Right kidney (tissue), 1 donor: ENCODE results near the gene FBXL7.
"Not testable (repeated sequence)": the region's sequence is repeated elsewhere in the genome, so short reads cannot be mapped to it uniquely, and the experiment has no call there.

Experiments used
- DNase-seq: peaks from one replicate; pipeline ENCODE4 v3.0.0-alpha.2; 2016

FBXL7 gene

DNA sequence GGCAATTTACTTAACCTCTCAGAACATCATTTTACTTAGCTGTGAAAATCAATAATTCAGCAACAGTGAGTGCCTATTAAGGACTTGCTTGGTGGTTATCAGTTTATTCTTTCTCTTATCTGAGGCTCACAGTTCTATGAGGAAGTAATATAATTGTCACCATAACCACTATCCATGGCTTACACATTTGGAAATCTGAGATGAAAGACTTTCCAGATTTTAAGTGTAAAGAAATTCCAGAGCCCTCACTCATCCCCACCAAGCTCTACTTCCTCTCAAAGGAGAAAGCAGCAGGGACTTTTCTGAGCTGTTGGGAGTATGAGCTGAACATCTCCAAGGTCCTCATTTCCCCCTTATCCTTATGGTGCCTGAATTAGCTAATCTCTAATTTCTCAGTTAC is 321.5 kb downstream of the FBXL7 start:
- DNase-seq: no peak

DNA sequence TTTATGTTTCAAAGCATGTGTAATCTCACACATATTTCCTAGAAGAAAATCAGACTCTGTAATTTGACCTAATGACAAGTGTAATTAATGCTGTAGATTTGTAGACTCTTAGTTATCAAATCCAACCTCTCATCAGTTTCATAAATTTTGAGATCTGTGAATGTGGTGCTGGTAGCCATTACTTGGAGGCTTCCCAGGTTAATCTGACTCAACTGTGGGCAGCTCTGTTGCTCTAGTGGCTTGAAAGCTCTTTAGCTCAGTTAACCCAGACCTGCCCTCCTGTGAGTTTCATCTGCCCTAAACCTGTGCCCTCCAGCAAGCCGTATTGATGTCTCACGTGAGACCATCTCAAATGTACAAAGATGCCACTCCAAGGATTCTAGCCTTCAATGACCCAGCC is 323.4 kb downstream of the FBXL7 start:
- no peak for DNase-seq

DNA sequence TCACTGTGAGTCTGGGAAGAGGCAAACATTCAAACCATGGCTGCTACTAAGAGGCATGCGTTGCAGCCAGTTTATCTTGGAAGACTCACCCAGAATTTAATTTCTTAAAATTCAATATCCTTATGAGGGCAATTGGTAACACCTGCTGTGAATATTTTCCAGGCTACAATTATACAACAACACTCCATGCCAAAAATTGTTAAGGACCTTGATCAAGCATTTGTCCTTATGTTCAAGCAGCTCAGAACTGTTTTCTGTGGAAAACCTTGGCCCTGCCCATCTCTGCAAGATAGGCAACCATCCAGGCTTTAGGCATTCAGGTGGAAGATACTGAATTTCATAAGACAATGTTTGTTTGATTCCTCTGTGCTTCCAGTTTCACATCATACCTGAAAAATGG is 327.8 kb downstream of the FBXL7 start:
- no peak for DNase-seq

DNA sequence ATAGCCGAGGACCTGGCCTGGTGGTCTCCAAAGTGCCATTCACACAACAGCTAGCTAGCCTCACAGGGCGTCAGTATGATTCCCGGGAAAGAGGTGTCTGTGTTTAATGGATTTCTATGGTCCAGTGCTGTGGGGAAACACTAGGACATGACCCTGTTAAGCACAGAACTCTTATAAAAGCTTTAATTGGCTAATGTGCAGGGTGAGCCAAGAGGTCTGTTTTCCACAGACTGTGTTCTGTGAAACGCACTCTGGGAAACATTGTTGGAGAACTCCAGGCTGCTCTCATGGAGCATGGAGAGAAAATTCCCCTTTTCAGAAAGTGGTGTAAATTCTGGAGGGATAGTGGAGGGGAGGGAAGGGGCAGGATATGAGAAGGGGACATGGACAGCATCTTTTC is 331.4 kb downstream of the FBXL7 start:
- no peak for DNase-seq

DNA sequence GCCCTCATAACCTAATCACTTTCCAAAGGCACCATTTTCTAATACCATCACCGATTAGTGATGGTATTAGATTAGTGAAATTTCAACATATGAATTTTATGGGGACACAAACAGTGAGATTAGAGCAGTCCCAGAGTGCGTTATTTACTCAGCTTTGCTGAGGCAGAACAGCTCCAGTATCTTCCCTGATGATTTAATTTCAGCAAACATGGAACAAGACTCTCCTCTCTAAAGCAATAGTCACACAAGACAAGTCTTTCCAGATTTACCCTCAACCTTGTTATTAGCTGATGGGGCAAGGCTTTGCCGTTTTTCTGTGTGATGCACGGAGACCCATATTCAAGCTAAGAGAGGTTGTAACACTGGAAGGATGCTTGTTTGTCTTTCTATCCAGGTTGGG is 333.4 kb downstream of the FBXL7 start:
- no peak for DNase-seq

DNA sequence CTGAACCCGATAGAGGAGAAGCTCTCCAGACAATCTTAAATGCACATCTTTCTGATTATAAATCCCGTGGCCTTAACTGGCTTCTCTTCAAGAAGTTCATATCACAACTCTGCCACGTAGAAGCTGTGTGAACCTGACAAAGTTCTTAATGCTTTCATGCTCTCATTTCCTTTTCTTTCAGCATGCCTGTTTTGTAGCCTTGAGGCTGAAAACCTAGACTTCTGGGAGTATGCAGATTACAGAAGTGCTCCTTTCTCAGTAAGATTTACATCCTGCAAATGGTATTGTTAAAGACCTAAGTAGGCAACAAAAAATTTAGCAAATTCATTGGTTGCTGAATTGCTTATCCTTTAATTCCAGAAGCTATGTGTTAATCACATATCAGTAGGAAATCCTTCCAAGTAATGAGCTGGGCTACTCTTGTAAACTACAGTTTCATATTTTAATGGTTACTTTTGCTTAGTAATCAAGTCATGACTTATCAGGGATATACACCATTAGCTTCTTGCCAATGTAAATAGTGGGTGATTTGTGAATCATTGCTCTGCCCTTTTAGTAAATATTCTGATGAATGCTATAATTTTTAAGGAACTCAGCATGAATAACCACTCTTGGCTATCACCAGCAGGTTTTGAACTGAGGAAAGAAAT is 334.7 kb downstream of the FBXL7 start:
- no peak for DNase-seq

DNA sequence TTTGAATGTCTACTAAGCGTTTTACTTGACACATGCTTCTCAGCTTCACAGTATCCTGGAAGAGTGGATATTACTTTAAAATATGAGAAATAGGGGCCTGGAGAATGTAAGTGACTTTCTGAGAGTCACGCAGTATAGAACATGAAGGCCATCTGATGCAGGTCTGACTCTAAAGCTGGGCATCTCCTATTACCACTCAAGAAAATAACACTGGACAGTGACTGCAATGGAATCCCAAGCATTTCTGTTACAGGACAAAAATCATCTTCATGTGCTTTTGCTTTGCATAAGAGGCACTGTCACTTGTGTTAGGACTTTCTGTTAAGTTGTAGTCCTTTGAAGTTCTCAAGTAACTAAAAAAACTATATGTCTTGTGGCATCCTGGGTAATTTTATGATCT is 335.5 kb downstream of the FBXL7 start:
- DNase-seq: no peak

DNA sequence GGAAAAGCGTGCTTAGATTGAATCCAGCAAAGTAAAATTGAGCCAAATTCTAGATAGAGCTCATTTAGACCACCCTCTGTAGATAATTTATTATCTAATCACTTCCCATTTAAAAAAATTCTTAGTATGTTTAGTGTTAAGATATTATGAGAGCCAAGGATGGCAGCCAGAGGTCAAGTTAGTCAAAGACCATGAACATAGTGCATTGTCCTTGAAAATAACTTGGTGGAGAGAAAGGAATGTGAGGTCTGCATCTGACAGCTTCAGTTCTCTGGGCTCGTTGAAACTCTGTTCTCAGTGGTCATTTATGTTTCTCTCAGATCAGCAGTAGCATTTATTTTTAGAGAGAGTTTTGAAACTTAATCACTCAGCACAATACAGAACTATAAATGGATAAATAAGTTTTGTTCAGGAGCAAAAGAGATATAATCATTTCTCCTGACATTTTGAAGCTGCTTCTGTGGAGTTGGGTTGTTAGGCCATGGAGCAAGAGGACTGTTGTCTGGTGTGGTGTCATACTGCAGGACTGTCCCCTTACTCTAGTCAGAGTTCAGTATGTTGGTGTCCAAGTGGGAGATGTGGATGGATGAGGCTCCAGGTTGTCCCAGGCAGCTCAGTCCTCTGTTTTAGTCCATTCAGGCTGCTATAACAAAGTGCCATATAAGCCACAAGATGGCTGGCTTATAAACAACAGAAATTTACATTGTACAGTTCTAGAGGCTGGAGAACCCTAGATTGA is 337.7 kb downstream of the FBXL7 start:
- DNase-seq: no peak

DNA sequence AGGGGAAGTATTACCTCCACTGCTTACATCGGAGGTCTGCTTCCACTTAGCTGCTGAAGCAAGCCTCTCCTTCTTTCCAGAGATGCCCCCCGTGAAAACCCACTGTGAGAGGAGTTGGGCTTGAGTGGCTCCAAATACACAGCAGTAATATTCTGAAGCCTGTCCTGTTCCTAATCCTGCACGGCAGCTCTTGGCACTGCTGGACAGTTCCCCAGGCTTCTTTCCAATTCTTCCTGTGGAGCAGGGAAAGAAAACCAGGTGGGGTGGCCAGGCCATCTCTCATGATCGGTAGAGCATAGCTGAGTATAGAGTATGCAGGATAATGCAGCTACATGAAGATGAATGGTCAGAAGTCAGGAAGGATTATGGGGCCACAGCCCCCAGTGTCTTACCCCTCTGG is 344.3 kb downstream of the FBXL7 start:
- no peak for DNase-seq

DNA sequence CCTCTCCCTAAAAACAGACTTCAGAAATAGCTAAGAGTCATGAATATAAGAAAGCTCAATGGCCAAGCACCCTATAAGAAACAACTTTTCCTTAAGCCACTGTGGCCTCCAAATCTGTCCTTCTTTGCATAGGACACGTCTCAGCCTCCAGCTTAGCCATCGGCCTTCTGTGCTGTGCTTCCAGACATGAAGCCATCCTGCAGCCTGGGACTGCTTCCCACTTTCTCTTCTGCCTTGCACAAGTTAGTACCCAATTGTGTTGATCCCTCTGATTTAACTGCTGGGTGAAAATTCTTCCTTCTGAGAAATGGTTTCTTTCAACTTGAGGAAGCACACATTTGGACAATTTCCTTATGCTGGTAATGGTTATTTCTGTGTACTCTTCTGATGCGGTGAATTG is 344.9 kb downstream of the FBXL7 start:
- DNase-seq: no peak

DNA sequence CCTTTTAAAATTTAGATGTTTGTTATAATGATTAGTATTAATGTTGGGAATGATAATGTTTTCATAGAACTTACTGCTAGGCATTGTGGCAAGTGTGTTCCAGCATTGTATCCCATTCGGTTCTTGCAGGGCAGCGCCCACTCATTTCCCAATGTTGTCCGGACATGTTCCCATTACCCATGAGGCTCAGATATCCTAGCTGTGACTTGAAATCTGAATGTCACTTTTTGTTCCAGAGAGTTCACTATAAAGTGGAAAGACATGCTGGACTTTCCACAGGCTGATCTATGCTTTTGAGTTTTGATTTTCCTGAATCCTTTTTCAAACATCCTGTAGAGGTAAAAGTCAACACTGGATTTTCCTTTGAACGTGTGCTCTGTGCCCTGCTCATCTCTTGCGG is 350.6 kb downstream of the FBXL7 start:
- no peak for DNase-seq

DNA sequence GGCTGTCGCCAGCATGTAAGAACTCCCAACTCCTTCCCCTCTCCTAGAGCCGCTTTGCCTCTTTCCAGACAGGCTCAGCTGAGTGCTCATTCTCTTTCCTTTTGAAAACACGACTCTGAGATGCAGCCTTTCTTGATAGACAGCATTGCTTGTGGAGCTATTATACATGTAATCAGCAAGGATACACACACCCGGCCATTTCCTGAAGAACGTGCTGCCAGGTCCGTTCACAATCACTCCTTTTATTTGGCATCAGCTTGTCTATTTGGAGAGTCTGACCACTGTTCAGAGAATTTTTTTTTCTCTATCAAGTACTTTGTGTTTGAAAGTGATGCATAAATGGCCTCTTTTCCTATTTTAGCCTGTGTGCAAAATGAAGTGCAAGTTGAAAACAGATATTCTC is 351.0 kb downstream of the FBXL7 start:
- no peak for DNase-seq

DNA sequence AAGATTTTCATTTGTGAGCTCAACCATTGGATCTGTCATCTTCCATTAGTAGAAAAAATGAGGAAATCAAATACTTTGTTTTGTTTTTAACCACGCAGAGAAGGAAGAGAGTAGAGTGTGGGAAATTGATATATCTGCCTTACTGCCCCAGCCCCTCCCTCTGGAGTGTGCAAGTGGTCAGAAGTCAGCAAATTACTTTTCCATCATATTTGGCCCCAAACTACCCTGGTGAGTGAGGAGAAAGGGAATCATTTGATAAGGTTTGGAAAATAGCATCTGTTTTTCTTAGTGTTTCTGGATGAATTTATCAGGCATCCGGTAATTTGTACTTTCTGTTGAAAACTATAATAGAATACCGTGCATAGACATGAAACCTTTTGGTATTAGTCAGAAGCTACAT is 352.2 kb downstream of the FBXL7 start:
- DNase-seq: no peak

DNA sequence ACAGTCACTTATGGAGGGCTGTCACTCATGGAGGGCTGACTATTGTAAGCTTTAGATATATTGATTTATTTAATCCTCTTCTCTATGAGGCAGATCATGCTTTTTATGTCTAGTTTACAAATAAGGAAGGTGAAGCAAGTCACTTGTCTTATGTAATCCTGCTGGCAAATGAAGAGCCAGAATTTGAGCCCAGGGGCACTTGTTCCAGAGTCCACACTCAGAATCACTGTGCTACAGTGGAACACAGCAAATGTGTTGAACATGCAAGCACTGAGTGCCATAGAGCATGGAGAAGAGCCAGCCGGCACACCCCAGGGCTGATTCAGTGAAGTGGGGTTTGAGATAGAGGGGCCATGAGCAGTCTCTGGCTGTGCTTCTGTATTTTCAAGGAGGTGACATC is 353.0 kb downstream of the FBXL7 start:
- DNase-seq: no peak

DNA sequence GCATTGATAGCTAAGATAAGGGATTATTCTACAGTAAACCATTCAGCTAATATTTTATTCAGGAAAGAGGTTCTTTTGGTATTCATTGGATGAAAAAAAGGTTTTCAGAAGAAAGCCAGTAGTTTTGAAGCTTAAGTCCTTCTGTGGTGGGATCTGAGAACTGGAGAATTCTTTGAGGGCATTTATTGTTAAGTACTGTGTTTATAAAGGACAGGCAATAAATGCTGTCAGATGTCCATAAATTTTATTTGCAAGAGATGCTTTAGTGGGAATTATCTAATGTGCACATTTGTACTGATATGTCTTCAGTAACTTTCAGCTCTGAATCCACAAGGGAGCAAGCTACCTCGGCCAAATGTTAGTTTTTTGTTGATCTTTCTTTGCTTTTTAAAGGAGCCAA is 358.3 kb downstream of the FBXL7 start:
- DNase-seq: no peak

DNA sequence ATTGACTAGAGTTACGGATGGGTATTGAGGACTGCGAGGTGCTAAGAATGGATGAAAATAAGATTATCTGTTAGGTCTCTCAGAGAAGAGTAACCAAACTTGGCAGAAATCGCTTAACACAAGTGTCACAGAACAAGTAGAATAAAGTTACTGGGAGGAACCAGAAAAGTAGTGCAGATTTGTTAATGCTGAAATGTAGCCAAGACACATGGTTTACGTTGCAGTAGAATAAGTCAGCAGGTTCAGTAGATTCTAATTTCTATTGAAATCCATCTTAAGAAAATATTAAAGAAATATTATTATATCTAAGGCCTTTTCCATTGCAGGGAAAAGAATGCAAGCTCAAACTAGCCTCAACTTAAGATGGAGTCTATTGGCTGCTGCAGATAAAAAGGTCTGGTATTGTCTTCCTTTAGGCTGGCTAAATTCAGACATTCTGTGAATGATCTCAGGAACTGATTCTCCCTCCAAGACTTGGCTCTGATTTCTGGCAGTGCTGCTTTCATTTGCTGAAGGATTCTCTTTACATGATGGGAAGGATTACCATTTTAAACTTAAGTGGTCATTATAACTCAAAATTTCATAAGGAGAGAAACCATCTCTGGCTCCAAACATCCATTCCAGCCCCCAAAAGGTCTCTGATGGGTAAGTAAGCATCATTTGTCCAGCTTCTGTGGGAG is 364.7 kb downstream of the FBXL7 start:
- DNase-seq: no peak

DNA sequence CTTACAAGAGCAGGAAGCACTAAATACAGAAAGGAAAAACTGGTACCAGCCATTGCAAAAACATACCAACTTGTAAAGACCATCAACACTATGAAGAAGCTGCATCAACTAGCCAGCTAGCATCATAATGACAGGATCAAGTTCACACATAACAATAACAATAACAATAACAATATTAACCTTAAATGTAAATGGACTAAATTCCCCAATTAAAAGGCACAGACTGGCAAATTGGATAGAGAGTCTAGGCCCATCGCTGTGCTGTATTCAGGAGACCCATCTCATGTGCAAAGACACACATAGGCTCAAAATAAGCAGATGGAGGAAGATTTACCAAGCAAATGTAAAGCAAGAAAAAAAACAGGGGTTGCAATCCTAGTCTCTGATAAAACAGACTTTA is 372.3 kb downstream of the FBXL7 start:
- not testable (repeated sequence) for DNase-seq

DNA sequence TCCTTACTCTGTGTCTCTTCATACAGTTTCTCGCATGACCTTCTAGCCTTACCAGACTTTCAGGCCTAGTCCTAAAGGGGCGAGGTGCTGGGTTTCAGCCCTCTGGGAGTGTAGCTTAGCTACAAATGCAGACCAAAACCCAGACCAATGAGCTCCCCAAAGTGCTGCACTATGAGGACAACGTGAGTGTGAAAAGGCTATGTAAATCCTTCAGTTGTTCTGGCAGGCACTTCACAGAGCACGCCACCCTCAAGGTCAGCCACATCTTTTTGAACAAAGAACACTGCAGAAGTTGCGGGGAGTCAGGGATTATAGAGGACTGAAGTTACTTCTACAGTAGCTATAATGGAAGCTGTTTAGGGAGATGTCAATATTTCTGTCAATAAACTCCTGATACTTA is 377.9 kb downstream of the FBXL7 start:
- no peak for DNase-seq

DNA sequence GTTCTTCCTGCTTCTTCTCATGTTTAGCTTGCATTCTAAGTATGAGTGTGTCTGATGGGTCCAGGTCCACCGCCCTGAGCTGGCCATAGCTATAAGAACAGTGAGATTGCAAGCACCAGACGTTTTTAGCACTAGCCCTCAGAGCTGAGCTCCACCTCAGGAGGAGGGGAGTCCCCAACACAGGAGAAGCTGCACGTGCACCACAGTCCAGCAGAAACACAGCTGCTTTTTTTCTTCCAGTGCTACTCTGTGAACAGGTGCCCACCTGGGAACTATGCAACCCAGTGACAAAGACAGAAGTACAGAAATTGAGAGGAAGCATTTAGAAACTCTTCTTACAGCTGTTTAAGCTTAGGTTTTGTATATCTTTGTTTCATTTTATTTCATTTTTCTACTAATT is 380.2 kb downstream of the FBXL7 start:
- no peak for DNase-seq

DNA sequence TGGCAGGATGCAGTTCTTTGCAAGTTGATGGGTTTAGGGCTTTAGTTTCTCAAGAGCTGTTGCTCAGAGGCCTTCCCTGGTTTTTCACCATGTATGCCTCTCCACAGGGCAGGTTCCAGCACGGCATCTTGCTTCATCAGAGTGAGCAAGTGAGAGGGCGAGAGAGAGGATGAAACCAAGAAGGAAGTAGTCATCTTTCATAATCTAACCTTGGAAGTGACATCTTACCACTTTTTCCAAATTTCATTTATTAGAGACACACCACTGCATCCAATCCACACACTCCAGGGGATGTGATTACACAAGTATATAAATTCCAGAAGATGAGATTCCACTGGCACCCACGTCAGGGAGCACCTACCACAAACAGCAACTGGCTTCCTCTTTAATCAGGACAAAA is 385.2 kb downstream of the FBXL7 start:
- DNase-seq: no peak

DNA sequence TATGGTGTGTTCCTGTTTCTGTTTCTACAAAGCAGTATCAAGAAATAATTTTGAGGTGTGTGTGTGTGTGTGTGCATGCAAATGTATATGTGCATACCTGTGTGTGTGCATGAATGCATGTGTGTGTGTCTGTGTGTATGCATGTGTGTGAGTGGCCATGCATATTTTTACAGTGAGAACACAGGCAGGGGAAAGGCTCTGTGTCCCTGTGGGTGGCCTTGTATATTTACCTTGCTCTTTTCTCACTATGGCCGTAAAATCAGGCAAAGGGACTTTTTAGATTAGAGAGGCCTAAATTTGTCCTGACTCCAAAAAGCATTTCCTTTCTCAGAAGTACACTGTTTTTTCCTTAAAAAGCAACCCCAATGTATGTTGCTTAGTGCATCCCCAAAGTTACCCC is 386.2 kb downstream of the FBXL7 start:
- no peak for DNase-seq

DNA sequence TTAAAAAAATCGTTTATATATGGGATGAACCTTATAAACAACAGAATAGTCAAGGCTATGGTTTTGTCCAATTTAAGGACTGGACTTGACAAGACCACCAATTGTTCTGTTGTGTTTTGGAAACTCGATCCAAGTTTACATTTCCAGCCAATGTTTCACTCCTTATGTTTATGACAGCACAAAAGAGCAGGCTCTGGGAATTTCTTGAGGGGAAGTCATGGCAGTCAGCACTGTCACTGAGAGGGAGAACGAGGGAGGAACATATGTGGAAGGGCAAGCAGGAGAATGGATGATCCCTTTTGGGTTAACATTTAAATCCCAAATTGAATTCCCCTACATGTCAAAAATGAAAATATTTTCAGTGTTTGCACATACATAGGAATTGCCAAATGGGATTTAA is 387.1 kb downstream of the FBXL7 start:
- DNase-seq: no peak

DNA sequence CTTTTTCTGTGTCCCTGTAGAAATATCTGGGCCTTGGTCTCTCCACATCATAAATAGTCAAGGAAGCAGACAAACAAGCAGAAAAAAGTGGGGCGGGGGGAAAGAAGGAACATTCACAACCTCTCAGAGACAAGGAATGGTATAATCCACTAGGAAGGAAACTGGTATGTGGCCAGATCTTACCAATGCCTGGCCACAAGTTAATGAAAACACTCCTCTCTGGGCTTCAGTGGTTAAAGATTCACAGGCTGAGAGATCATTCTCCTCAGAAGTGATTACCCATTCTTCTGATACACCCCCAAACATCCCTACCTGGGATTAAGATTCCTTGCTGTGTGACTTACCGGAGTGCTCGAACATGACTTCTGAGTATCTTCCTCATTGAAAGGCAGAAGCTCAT is 389.0 kb downstream of the FBXL7 start:
- DNase-seq: no peak

DNA sequence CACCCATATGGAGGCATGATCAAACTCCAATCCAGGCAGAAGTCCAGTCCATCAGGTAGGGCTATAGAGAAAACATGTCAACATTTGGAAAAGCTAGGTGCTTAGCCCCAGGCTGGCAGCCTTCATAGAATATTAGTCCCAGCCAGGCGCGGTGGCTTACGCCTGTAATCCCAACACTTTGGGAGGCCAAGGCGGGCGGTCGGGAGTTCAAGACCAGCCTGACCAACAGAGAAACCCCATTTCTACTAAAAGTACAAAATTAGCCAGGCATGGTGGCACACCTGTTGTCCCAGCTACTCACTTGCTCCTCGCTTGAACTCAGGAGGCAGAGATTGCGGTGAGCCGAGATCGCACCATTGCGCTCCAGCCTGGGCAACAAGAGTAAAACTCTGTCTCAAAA is 393.9 kb downstream of the FBXL7 start:
- no peak for DNase-seq
